GM12892 (cell line): ENCODE data around the gene CCDC17.

Experiments
- POLR2A ChIP-seq: IDR thresholded peaks from 2 replicates; pipeline ENCODE4 v1.6.1; 2011; ENCODE audit warnings: low read depth, low read length, control low read depth
- POLR2AphosphoS5 ChIP-seq: IDR thresholded peaks from 2 replicates; pipeline ENCODE4 v1.6.1; 2011; ENCODE audit warnings: low read depth, low read length, control low read depth

DNA sequence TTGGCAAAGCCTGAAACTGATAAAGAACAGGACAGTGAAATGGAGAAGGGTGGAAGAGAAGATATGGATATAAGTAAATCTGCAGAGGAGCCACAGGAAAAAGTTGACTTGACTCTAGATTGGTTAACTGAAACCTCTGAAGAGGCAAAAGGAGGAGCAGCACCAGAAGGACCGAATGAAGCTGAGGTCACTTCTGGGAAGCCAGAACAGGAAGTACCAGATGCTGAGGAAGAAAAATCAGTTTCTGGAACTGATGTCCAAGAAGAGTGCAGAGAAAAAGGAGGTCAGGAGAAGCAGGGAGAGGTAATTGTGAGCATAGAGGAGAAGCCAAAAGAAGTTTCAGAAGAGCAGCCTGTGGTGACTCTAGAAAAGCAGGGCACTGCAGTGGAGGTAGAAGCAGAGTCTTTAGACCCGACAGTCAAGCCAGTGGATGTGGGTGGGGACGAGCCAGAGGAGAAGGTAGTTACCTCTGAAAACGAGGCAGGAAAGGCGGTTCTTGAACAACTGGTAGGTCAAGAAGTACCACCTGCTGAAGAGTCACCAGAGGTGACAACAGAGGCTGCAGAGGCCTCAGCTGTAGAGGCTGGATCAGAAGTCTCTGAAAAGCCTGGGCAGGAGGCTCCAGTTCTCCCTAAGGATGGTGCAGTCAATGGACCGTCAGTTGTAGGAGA is 16.3 kb downstream of the CCDC17 start:
- TF ChIP-seq POLR2A: no peak
- TF ChIP-seq POLR2AphosphoS5: no peak; the same call in 1 of the 2 replicates
